ENCODE measurements around the gene SLC49A4.

Gene SLC49A4

DNA sequence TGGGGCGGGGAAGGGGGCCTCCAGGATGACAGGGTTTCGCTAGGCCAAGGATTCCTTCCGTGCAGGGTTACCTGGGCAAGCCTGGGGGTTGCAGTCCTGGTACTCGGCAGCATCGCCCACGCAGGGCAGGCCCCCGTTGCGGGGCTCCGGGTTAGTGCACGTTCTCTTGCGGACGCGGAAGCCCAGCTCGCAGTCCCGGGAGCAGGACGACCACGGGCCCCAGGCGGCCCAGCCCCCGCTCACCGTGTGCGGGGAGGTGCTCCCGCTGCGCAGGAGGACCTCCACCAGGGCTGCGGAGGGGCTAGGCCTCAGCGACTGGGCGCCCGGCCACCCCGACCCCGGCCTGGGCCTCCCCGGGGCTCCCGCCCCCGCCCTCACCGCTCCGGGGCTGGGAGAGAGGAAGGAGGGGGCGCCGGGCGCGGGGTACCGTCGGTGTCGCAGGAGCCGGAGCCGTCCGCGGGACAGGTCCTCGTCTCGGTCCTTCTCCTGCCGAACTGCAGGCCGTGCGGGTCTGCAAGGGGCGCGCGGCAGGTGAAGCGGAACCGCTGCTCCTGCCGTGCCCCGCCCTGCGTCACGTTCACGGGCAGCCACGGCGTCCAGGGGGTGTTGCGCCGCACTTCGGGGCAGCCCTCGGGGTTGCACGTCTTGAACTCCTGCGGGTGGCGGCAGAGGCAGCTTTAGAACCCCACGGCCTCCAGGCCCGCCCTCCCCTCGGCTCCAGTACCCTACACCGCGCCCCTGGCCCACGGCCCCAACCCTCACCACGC lies 118.1 kb downstream of the SLC49A4 start:
- no peak for DNase-seq

DNA sequence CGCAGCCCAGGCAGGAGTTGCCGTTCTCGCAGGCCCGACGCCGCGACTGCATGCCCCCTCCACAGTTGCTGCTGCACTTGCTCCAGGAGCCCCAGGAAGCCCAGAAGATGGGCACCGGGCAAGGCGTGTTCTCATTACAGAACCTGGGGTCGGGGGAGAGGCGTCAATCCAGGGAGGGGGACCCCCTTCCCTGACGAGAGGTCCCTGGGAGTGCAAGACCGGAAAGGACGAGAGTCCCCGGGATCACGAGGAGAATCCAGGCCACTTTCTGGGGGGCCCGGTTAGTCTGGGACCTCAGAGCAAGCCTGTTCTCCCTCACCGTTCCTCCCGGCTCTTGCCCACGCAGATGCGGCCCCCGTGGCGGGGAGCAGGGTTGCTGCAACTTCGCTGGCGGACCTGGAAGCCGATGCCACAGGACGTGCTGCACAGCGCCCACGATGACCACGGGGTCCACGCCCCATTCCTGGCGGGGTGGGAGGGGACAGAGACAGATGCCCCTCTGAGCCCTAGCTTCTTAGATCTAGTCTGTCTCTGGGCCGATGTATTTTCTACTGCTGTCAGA lies 118.8 kb downstream of the SLC49A4 start:
- DNase-seq: no peak

DNA sequence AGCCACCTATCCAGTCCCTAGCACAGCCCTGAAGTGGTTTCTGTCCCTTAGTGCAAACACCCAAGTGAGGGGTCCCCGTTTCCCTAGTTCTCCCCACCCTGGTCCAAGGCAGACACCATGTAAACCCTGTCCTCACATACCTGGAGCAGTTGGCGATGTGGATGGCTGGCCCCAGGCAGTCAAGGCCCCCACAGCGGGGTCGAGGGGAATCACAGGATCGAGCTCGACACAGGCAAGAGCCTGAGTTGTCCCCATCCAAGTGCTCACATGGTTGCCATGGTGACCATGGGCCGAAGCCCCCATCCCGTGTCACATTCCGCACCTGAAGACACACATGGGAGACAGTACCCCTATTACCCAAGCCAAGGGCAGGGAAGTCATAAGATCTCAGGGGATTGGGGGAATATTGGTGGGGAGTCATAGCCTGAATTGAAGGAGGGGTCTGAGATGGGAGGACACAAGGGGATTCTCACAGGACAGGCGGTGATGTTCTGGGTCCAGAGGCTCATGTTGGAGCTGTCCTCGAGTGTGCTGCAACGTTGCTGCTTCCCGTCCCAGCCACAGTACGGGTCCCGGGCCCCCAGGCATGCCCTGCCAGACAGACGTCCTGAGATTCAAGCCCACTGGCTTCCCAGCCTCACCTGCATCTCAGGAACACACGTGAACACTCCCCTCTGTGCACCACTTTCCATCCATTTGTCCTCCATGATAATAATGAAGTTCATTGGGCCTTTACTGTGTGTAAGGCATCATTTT lies 120.6 kb downstream of the SLC49A4 start:
- DNase-seq: no peak

DNA sequence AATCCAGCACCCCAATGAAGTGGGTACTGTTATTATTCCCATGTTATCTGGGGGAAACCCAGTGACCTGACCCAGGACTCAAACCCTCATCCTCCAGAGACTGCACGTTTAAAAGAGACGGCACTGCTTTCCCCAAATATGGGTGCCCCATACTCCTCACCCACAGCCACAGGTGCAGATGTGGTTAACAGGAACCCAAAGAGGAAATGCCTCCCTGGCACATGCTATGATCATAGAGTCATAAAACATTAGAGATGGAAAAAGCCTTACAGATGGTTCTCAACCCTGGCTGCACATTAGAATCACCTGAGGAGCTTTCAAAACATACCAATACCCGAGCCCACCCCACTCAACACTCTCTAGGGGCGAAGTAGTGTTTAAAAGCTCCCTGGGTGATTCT lies 121.2 kb downstream of the SLC49A4 start:
- no peak for DNase-seq

DNA sequence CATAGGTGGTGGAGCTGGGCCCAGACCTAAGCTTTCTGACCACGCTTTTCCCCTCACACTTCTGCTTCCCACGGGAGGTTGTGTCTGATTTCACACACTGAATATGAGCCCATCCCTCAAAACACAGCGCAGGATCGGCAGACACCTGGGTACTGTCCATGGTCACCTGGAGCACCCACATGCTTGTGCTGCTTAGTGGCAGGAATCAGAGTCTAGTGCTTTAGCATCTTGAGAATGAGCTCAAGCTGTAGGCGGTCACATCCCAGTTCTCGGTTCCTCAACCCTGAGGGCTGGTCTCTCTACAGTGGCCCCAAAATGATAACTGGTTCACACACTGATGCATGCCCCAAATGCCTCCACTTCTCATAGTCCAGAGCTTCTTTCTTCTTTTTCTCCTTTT lies 121.7 kb downstream of the SLC49A4 start:
- DNase-seq: no peak

DNA sequence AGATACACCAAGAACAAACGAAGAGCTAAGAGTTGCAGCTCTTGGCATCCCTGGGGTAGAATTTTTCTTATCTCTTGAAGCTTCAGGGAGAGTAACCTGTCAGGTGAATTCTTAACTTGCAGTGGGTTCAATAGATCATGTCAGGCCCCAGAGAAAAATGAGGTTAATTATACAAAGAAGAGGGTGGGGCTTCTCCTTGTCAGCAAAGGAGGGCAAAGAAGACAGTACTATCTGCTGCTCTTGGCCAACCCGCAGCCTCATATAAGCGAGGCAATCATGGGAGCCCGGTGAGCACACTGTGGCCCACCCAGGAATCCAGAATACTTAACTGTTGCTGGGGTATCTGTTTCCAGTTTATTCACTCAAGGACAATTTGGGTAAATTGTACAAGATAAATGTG lies 122.5 kb downstream of the SLC49A4 start:
- no peak for DNase-seq

DNA sequence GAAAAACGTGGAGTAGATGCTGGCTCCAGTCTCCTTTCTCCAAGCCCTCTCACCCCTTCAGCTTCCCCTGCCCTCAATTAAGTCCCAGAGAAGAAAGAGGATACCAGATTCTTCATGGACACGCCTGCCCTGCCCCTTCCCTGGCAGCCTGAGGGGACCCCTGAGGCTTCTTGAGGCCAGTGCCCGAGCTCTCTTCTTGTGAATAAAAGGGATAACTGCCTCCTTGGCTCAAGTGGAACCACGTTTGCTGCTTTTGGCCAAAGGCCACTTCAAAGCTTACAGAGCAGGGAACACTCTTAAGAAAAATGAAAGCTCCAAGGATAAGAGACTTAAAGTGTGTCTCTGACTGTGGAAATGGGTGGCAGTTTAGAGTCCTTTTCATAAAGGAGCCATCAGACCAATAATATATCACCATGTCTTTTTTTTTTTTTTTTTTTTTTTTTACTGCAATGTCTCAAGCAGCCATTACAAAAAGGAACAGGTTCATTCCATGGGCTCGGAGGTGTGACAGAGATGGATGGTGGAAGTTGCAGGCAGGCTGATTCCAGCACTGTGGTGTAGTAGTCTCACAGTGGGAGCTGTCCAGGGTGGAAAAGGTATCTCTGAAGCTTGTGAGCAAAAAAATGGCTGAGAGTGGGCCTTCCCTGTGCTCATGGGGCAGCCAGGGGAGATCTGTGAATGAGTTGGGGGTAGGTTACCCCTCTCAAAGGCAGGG lies 123.9 kb downstream of the SLC49A4 start:
- no peak for DNase-seq

DNA sequence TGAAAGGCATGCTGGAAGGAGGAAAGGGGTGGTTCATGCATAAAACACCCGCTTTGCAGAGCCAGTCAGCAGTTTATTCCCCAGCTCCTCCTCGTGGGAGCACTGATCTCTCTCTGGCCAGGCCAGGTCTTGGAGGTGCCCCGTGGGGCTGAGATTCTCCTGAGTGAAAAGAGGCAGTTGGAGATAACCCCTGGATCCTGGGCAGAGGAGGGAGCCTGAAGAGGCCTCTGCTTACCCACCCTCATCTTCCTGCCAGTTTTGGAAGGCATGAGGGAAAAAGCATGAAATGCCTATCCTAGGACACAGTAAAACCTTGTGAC lies 124.4 kb downstream of the SLC49A4 start:
- no peak for DNase-seq

DNA sequence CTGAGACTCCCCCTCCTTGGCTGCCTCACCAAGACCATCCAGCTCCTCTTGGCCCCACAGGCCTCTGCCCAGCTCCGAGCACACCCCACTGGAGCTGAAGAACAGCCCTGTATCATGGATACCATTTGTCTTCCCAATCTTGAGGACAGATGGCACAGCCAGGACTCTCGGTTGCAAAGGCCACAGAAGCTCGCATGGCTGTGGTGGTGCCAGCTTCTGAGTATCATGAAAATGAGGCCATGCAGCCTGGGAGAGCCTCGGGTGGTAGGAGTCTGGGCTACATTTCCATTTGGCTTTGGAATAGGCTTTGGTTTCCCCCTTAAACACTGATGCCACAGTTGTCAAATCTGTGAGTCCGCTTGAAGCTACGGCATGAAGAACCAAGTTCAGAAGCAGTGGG lies 126.1 kb downstream of the SLC49A4 start:
- DNase-seq: no peak

DNA sequence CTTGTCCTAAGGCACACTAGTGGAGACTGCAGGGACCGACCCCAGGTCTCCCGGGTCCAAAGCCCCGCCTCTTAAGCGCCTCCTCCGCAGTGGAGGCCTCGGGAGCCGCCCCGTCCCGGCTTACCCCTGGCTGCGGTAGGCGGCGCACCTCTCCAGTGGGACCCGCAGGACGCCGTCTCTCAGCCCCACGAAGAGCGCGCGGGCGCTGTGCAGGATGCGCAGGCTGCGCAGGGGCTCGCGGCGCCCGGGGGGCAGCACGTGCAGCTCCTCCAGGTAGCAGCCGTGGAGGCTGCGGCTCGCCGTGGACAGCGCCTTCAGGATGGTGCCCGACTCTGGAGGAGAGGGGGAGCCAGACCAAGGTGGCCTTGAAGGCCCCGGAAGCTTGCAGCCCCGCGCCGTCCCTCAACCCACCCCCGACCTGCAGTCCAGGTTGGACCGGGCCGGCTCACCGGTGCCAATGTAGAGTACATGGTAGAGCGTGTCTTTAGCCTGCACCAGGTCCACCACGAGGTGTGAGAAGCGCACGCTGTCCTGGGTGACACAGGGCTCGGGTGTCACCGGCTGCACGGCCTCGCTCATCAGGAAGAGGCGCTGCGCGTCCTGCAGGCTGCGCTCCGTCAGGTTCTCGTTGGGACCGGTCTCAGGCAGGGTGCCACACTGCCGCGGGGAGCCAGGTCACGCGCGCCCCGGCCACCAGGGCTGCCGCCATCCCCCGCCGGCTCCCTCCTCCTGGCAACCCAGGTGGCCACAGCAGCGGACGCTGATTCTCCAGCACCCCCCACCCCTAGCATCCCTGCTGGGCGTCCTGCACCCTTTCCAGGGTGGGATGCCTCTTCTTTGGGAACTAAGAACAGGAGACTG lies 127.2 kb downstream of the SLC49A4 start:
- DNase-seq: peak; percentile 15

DNA sequence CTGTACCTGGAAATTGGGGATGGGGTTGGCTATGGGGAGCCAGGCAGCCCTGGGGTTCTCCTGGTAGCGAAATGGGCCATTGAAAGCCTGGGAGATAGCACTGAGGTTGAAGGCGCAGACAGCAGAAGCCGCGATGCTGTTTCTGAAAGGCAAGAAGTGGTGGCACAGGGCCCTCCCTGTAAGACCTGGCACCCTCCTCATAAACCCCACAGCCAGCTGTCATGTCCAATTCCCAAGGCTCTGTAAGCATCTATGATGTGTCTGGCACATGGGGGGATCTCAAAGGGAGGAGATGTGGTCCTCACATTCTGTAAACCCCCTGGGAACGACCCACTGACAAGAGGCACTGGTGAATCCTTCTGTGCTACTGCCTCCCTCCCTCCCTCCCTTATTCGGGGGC lies 128.7 kb downstream of the SLC49A4 start:
- no peak for DNase-seq

DNA sequence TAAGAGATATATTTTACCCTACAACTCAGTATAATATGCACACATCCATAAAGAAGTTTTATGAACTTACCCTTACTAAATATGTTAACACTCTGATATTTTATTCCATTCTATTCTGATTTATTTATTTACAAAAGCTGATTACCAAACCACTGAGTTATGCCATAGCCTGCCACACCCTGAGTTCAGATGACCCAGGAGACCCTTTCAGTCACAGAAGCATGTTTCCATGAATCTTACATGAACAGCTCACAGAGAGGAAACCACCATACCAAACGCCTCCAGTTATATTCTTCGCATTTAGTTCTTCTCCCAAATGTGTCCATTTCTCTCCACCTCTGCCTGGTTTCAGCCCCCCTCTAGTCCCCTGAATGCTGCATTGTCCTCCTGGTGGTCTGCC lies 129.2 kb downstream of the SLC49A4 start:
- DNase-seq: no peak

DNA sequence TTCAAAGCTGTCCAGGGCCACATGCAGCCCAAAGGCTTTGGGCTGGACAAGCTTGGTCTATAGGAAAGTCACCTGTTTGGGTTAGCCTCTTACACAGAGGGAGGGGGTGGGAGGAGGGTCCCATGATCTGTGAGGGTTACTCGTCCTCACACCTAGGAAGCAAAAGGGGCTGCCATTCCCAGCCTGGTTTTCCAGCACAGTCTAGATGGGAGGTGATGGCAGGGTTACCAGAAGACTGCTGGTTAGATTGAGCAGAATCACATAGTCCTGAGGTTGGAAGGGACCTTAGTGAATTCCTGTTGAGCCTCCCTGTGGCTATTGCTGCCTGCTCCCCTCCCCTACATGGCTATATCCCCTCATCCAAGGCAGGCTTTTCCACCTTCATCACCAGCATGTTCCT lies 130.9 kb downstream of the SLC49A4 start:
- DNase-seq: no peak

DNA sequence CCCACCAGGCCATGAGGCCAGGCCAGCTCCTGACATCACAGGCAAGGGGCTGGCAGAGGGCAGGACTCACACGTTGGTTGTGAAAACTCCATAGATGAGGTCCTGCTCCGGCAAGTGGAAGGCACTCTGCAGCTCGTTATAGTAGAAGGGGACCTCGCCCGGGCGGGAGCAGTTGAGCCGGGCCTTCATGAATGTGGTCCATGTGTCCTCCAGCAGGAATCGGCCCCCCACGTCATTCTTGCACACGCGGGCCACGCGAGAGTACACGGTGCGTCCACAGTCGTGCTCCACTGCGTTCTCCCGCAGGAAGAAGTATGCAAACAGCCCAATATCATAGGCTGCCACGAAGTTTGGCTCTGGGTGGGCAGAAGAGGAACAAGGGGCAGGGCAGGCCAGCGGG lies 131.5 kb downstream of the SLC49A4 start:
- DNase-seq: no peak

DNA sequence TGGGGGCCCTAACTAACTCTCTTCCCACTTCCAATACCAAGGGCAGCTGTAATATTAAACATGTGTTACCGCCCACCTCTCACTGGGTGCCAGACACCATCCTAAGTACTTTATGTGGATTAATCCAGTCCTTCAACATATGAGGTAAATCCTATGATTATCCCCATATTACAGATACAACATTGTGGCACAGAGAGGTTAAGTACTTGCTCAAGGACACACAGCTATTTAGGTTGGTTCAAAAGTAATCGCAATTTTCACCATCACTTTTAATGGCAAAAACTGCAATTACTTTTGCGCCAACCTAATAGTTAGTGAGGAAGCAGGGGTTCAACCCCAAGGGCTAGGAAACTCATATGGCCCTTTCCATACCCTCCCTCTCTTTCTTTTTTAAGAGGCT lies 131.9 kb downstream of the SLC49A4 start:
- DNase-seq: no peak

DNA sequence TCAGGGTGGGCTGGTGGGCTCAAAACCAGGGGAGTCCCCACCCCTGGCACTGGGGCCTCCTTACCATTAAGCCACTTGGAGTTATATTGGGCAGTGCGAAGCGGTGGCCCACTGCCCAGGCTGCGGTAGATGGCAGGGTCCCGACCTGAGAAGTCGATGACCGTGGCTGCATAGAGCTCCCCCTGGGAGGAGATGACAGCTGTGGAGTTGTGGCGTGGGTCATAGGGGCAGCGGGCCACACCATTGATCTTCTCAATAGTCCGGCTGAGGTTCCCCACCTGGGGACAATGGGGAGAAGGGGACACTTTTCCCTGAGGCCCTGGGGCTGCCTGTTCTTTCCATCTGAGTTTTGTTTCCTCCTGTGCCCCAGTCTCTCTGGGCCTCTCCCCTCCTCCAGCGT lies 132.9 kb downstream of the SLC49A4 start:
- no peak for DNase-seq

DNA sequence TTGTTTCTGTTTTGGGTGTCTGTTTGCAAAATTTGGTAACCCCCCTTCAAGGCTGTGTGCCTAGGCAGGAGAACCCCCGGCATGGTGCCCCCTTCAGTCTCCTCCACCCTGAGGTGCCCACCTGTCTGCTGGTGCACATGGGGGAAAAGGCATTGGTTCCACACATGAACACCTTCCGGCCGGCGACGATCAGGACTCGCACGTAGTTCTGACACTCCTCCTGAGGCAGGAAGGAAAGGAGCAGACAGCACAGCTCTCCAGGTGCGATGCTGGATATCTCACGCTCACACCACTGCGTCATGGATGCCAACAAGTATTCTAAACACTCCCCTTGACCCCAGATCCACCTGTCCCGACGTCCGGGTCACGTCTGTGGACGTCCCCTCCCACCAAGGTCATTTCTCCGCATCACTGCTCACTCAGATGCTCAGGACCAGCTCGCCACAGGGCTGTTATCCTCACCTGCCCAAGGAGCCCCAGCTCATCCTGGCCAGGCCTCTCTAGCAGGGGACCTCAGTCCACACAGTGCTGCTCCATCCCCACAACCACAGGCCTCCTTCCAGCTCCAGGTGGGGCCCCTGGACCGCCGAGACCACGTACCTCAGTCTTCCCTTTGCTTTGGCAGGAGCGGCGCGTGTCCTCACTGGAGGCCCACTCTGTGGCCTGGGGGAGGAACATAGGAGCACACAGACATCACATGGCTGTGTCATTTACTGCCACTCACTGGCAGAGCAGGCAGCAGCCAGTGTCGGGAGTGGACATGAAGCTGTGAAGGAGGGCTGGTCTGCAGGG lies 133.7 kb downstream of the SLC49A4 start:
- DNase-seq: no peak

DNA sequence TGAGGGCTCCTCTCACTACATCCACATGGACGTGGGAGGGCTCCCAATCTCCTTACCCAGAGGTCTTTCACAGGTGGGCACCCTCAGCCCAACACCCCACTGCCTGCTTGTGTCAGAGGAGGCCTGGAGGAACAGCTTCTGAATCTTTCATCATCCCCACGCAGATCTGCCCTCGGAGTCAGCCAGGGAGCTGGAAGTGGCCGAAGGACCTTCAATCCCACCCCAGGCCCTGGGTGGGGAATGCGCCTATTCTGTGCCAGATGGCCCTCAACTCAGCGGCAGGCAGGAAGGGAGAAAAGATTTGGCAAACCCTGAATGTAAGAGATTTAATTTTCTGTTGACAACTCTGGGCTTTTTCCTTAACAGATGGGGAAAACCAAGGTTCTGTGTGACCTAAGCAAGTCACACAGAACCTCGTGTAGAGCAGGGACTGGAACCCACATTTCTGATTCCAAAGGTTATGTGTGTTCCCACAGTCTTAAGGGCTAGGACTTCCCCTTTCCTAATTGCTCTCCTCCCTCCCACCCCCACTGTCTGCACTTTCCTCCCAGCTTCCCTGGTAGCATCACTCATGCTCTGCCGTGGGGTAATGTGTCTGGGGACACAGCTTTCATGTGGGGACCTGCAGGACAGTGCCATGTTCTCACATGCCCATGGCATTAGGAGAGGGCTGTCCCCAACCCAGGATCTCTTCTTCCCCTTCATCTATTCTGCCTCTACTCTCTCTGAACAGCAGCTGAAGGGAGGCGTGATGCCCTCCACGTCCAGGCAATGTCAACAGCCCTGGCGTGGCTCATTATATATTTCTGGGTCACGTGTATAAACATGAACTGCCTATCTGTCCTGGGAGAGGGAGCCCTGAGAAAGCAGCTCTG lies 134.6 kb downstream of the SLC49A4 start:
- DNase-seq: no peak

DNA sequence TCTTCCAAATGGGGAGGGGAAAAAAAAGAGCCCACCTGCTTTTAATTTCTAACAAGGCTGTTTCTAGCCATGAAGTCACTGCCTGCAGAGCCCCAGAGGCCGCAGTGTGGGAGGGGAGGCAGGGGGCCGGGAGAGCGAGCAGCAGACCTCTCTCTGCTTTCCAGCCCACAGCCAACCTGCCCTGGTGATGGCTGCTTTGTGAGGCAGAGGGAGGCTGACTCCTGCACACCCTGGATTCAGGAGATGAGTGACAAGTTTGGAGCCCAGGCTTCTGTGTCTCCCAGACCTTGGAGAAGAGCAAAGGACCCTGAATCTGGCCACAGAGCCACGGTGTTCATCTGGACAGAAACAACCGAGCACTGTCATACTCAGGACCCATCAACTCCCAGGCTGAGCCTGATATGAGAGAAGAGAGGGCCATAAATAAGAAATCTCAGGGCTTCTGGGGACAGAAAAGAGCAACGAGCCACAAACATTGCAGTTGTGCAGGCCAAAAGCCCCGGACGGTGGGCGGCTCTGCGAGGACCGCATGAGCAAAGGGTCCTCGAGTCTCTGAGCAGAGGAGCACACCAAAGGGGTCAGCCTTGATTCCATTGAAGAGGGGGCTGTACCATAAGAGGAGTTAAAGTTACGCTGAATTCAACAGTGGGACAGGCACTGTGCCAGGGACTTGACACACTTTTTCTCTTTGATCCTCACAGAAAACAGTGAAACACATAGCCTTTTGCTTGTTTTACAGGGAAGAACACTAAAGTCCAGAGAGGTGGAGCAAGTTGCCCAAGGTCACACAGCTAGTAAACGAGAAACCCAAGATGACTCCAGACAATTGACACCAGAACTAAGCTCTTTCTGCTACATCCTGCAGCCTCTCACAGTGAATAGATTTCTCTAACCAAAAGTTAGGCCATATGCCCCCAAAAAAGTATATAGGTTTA lies 135.5 kb downstream of the SLC49A4 start:
- DNase-seq: no peak

All from stimulated activated CD4-positive, alpha-beta T cell treated with anti-CD3 and anti-CD28 coated beads, Interleukin-12 subunit alpha, Interleukin-12 subunit beta, amount 100 ng/mL, for 4 hours (primary cell).